Fibroblast of mammary gland (primary cell): ENCODE measurements around the gene FAM131C.
"Not testable (repeated sequence)": the region's sequence is repeated elsewhere in the genome, so short reads cannot be mapped to it uniquely, and the experiment has no call there.

Source experiments
- DNase-seq: peaks from one replicate; pipeline ENCODE4 v3.0.0-alpha.2; 2010; ENCODE audit warnings: low read depth
- H3K4me3 ChIP-seq: 2 replicates; pipeline ENCODE4 v1.5.1; 2011; ENCODE audit warnings: low read depth, mild to moderate bottlenecking, low read length, moderate library complexity; ENCODE audit not compliant: control insufficient read depth
- TF ChIP-seq, protein P1 (sequence below): conservative IDR thresholded peaks from 2 replicates; pipeline ENCODE4 v1.5.1; 2011; ENCODE audit warnings: low read depth, low read length, inconsistent platforms; ENCODE audit not compliant: control insufficient read depth, insufficient read depth

The FAM131C gene

DNA sequence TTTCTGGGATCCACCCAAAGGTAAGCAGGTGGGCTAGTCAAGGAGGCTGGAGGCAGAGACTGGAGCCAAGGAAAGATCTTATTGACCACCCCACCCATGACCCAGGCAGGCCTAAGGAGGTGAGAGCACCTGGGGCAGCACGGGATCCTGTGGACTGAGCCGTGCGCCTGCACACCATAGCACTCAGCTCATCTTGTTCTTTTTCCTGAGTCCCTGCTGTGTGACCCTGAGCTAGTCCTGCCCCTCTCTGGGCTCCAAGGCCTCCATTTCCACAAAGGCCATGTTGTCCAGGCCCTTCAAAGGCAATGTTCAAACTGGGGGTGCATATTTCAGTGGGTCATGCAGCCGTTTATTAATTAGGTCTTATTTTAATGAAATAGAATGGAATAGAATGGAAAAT lies 7.2 kb downstream of the FAM131C start:
- no peak for DNase-seq
- no peak overlapping the region for H3K4me3 ChIP-seq
- TF ChIP-seq, protein P1, sequence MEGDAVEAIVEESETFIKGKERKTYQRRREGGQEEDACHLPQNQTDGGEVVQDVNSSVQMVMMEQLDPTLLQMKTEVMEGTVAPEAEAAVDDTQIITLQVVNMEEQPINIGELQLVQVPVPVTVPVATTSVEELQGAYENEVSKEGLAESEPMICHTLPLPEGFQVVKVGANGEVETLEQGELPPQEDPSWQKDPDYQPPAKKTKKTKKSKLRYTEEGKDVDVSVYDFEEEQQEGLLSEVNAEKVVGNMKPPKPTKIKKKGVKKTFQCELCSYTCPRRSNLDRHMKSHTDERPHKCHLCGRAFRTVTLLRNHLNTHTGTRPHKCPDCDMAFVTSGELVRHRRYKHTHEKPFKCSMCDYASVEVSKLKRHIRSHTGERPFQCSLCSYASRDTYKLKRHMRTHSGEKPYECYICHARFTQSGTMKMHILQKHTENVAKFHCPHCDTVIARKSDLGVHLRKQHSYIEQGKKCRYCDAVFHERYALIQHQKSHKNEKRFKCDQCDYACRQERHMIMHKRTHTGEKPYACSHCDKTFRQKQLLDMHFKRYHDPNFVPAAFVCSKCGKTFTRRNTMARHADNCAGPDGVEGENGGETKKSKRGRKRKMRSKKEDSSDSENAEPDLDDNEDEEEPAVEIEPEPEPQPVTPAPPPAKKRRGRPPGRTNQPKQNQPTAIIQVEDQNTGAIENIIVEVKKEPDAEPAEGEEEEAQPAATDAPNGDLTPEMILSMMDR = no peak

DNA sequence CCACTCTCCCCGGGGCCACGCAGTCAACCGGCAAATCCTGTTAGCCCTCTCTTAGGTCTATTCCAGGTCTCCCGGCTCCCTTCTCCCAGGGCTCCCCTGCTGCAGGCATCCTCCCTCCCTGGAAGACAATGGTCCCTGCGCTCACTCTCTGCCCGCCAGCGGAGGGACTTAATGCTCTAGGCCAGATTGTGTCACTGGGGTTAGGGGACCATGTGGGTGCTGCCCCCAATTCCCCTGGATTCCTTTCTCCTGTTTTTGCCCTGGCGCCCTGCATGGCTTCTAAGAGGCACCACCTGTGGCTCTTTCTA lies 8.2 kb downstream of the FAM131C start:
- DNase-seq = no peak
- TF ChIP-seq, protein P1 = no peak
- no peak overlapping the region for H3K4me3 ChIP-seq

DNA sequence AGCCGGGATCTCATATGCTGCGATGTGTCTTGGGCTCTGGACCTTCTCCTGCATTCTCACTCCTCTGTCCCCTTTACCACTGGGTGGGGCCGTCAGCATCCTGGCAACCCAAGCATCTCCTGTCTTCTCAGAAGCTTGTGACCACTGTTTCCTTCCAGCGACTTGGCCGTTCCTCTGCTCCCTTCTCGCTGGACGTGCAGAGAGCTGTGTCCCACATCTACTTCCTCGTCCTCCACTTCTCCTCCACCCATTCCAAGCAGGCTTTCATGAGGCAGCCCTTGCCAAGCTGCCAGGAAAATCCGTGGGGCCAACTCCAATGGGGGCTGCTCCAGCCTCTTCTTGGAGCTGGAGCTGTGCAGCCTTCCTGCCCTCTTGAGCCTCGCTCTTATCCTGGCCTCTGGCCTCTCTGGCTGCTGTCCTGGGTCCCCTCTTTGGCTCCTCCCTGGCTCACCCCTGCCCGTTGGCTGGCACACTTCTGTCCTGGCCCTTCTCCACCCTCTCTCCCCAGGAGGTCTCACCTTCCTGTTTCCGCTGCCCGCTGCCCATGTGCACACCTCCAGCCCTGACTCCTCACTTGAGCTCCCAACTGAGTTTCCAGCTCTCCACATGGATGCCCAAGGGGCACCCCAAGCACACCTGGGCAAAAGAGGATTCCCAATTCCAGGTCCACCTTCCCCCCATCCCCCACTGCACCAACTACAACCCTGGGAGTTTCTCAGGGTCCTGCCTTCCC lies 8.7 kb downstream of the FAM131C start:
- no peak overlapping the region for H3K4me3 ChIP-seq
- no peak for DNase-seq
- TF ChIP-seq, protein P1 = no peak

DNA sequence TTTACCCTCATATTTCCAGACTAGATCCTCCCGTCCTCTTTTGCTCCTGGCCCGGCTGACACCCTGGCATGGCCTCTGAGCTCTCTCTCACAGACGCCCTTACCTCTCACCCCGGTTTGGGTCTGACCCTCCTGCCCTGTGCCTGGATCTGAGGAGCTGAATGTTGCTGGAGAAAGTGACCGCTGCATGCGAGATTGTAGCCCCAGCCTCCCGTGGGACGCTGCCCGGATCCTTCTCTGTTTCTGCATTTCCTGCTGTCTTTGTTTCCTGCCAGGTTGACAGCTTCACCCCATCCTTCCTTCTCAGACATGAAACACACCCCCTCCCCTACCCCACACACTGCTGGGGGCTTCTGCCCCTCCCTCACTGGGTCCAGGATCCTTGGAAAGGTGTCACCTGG lies 9.5 kb downstream of the FAM131C start:
- H3K4me3 ChIP-seq = no peak overlapping the region
- no peak for DNase-seq
- TF ChIP-seq, protein P1 = no peak

DNA sequence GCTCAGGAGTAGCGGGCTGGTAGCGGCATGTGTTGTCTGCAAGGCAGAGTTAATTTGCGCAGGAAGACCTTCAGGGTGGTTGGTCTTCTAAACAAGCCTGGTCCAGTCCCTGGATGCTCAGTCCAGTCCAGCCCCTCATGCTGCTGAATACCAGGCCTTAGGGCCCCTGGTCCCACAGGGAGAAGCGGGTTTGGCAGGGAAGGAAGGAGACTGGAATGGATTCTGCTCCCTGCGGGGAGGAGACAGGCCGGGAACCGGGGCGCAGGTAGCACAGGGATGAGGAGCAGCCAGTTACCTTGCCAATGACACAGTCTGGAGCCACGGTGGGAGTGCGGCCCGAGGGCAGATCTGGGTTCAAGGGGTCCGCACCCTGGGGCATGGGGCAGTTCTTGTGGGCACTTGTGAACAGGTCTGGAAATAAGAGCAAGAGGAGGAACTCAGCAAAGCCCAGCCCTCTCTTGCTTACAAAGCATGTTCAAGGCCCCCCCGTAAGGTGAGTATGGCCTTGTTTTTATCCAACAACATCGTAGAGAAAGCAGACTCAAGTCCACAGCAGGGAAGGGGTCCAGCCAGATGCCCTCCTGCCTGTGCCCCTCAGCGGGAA lies 10.1 kb downstream of the FAM131C start:
- TF ChIP-seq, protein P1 = no peak
- no peak for DNase-seq
- H3K4me3 ChIP-seq = no peak overlapping the region

DNA sequence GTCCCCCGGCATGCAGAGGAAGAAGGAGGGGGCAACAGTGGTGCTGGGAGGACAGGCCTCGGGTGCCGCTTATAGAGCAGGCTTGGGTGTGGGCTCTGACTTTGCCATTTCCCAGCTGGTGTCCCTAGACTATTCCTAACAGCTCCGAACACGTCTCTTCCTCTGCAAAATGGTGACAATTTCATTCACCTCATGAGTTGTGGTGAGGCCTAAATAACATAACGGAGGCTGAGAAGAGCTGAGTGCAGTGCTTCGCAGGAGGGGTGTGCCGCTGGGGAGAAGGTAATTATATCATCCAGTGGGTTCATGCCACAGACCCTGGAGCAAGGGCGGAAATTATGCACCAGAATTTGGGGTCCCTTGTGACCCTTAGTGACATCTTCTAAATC lies 10.8 kb downstream of the FAM131C start:
- H3K4me3 ChIP-seq, DNase-seq: not testable (repeated sequence)

DNA sequence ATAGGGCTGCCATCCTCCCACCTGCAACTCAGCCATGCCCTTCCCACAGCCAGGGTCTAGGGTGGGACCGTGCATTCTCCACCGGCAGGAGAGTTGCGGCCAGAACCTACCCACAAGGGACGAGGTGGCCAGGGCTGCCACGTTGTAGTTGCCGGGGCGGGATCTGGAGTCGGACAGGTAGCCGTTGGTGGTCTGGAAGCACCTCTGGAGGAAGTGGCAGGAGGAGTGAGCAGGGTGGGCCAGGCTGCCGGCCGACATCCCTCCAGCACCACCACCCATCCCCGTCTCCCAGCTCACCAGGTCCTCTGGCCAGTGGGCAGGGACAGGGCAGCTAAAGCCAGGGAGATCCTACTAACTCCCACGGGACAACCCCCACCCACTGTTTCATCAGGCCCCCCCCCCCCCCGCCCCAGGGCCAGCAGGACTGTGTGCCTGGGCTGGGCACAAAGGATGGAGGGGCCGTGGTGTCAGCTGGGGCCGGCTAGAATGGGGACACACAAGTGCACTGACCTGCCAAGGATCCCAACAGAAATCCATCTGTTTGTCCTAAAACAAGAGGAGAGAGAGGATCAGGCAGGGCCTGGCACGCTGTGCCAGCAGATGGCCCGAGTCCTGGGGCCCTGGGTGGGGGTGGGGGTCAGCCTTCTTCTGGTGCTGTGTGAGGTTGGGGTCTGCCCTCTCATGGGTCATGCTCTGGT lies 11.3 kb downstream of the FAM131C start:
- DNase-seq, H3K4me3 ChIP-seq: not testable (repeated sequence)
